ENCODE data around the gene CCDC78.

The CCDC78 gene

DNA sequence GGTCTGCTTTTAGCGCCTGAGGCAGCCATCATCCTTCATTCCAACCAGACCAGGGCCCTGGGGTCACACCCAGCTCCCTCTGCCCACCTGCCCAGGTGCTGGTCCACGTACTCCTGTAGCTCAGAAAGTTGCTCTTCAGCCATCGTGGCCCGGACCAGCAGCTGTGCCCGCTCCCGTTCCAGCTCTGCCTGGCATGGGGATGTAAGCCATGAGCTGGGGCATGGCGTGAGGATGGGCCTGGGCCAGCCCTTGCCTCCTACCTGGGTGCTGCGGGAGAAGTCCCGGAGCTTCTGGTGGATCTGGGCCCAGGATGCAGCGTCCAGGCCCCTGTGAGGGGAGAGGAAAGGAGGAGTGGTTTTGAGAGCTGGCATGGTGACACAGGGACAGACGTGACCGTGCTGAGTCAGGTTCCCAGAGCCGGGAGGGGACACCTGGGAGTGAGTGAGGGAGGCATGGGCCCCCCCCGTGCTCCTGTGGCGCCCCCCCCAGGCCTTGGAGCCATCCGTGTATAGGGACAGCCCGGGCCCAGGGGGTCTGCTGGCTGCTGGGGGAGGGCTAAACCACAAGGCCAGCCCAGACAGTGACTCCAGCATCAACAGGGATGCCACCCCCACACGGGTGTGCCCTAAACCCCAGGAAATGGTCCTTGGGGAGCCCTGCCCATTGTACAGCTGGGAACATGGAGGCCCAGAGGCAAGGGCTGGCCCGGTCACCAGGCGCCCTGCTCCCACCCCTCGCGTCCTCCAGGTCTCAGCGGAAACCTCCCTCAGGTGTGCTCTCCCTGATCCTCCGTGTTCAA lies 3.2 kb downstream of the CCDC78 start:
- no peak for DNase-seq

- no peak for DNase-seq
Observed at GRCh38 chr16:721765-722540, 4.3 kb downstream of the CCDC78 start.

DNA sequence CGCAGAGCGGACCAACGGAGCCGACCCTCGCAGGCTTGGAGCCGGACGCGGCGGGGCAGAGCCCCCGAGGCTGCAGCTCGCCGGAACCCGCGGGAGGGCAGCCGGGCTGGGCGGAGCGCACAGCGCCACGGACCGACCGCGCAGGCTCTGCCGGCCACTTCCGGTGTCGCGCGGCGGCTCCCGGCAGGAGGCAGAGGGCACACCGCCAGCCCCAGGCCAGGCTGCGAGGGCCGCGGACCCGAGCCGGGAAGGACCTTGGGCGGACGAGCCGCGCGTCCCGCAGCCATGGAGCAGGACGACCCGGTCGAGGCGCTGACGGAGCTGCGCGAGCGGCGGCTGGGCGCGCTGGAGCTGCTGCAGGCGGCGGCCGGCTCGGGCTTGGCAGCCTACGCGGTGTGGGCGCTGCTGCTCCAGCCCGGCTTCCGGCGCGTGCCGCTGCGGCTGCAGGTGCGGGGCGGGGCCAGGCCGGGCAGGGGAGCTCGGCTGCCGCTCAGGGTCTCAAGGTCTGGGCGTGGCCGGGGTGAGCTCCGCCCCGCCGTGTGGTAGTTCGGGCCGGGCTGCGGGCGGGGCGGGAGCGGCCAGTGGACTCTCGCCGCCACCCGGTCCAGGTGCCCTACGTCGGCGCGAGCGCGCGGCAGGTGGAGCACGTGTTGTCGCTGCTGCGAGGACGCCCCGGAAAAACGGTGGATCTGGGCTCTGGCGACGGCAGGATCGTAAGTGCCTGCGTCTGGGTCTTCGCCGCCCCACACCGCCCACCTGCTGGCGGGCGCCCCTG lies 5.1 kb downstream of the CCDC78 start, which contains the start of gene ANTKMT:
TSS of gene ANTKMT (plus strand) at position 157 of the 775 bp plus-strand sequence. CDS start at position 286, 129 bp downstream.
- DNase-seq = peak; percentile 95

- DNase-seq = no peak
Observed at GRCh38 chr16:720447-720989, 5.7 kb downstream of the CCDC78 start.

GRCh38 chr16:719815-720446 lies 6.3 kb downstream of the CCDC78 start:
- DNase-seq = no peak

DNA sequence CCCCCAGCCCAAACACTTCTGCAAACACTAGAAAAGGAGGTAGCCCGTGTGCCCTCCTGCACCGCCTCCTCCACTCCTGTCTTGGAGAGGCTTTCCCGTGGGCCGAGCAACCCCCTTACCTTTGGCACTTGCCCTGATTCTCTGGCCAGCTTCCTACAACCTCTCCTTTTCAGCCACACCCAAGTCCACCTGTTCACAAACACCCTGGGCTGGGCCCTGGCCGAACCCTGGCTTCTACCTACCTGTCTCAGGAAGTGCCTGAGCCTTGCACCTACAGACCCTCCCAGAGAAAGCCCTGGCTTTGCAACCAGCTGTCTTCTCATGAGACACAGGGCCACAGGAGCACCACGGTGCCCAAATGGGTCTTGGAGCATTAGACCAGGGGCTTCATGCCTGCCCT lies 7.3 kb downstream of the CCDC78 start:
- DNase-seq = no peak

GRCh38 chr16:718389-718788 lies 7.9 kb downstream of the CCDC78 start:
- DNase-seq = no peak

DNA sequence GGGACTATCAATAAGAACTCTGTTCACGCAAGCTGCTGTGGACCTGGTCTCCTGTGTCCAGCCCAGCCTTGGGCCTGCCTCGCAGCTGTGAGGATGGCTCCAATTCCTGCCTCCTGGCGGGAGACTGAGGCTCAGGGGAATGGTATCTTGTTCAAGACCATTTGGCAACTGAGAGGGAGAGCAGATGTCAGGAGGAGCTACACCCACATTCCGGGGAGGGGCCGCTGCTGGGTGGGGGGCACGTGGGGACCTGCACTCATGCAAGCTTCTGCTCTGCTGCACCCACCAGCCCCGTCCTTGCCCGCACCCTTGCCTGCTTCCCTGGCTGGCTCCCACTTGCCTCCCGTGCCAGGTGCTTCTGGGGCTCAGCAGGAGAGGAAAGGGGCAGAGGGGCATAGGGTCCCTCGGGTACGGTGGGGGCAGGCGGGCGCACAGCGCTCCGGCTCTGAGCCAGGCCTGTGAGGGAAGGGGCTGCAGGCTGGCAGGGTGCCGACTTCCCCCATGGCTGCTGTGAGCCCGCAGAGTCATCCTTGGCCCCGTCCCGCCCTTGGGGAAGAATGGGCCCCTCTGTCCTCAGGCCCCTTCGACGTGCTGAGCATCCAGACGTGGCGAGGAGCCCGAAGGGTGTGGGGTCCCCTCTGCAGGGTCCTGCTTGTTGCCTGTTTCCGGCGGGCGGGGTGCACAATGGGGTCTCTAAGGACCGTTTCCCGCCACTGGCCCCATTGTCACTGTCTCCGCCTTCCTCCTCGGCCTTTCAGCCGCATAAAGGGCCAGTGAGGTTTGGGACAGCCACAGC lies 8.6 kb downstream of the CCDC78 start:
- DNase-seq = no peak

- no peak for DNase-seq
Observed at GRCh38 chr16:716768-717325, 9.4 kb downstream of the CCDC78 start.

DNA sequence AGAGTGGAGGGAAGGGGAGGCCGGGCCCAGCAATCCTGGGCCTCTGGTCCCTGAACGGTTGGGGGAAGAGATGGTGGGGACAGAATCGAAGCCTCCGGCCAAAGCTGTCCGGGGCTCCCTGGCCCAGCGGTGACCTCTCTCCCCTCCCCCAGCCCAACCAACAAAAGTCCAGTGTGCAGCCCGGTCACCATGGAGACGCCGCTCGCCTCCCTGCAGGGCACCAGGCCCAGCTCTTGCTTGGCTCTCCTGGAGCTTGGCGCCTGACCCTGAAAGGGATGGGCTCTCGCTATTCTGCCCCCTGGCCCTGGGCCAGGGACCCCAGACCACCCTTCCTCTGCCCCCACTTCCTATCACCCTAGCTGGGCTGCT lies 10.1 kb downstream of the CCDC78 start:
- no peak for DNase-seq

- no peak for DNase-seq
Observed at GRCh38 chr16:715477-716199, 10.6 kb downstream of the CCDC78 start.

DNA sequence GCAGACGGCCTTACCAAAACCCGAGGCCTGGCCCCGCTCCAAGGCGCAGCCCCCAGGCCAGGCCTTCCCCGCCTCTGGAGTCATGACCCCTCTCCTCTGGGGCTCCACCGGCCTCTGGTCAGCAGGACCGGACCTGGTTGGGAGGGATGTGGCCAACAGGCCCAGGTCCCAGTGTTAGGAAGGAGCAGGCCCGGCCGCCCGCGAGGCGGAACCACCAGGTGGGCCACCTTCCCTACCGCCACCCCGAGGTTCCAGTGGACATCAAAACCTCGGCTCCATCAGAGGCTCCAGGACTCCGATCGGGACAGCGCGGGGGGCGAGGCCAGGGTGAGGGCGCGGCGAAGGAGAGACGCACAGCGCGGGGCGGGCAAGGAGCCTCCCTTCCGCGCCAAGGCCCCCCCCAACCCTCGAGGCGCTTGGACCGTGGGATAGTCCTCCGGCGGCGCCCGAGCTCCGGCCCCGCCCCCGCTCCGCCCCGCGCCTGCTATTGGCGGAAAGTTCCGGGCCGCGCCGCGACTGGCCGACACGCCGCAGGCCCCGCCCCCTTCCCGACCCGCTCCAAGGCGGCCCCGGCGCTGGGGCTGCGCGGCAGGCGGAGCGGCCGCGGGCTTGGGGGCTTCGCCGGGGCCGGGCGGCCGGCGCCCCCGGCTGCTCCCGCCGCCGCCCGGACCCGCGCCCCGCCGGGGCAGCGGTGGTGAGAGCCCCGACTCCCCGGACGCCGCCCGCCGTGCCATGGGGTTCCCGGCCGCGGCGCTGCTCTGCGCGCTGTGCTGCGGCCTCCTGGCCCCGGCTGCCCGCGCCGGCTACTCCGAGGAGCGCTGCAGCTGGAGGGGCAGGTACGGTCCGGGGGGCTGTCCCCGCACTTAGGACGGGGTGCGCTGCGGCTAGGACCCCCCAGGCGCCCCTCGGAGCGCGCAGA lies 11.4 kb downstream of the CCDC78 start, which contains the start of gene METRN:
TSS of gene METRN (plus strand) at position 561 of the 919 bp plus-strand sequence. CDS start at position 733, 172 bp downstream.
- peak; percentile 91 for DNase-seq

DNA sequence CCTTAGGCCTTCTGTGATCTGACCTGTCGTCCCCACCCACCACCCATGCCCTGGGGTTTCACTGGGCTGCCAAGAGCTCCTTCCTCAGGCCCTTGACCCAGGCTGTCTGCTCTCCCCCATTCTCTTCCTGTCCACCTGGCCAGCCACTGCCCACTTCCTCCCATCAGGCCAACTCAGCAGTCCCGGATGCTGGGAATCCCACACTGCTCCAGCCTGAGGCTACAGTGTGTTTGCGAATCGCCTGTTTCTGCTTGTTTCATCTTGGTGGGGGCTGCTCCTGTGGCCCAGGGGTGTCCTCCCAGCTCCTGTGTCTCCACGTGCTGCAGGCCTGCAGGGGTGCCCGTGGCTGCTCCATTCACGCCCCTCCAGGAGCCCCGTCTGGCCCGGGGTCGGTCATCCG lies 12.2 kb downstream of the CCDC78 start:
- DNase-seq = no peak

GRCh38 chr16:712740-713250 lies 13.4 kb downstream of the CCDC78 start:
- peak; percentile 91 for DNase-seq

- DNase-seq = peak; percentile 96
Observed at GRCh38 chr16:711548-712320, 14.5 kb downstream of the CCDC78 start.

DNA sequence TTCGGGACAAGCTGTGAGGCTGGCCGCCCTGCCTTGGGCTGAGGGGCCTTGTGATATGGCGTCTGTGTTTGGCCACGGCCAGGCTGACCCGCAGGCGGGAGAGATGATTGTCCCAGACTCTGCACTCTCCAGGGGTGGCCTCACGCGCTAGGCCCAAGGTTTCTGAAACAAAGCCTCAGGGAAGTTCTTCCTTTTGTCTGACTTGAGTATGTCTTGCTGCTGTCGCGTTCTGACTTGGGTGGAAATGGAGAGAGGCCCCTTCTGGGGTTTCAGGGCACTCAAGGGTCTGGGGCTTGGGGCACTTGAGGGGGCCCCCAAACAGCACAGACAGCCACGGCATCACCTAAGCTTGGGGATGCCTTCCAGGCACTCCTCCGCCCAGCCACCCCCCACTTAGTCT lies 15.2 kb downstream of the CCDC78 start:
- DNase-seq = no peak

- DNase-seq = no peak
Observed at GRCh38 chr16:710500-711075, 15.7 kb downstream of the CCDC78 start.

Data from 8988T (cell line).